ENCODE measurements around the gene ZSWIM3. TPM values are rescaled to one million over a fixed set of nuclear protein-coding genes. Genes with fewer than 3 reads are reported as not detected.

ZSWIM3 gene
- total RNA-seq, 4 donors from 2014 or later, result 2.2 to 8.3 (median 5.7) TPM

DNA sequence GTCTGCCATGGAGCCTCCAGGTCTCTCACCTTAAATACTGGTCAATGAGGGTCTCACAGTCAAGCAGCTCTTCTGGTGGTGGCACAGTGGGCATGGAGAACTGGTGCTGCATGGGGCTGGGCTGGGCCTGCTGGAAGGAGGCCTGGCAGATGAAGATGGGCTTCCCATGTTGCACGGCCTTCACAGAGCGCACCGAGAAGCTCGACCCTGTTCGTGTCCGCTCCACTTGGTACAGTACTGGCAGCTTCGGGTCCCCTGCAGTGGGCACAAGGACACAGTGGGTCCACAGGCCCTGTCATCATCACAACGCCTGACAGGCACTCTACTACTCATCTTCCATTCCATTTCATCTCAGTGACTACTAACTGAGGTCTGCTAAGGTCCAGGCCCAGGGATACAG, 9.0 kb upstream of the ZSWIM3 start:
- DNase-seq, result no peak
- no peak overlapping the region for H3K27ac ChIP-seq
- no peaks in the 10 kb centered on the region for H3K27me3 ChIP-seq
- in situ Hi-C loops (cut with MboI; ENCODE audit: low pct_ligation_motif_present in 1 of 4, low pct_unique_long_range_greater_than_20kb in 1 of 4, low sequenced_read_pairs in 3 of 4) (no loop called here), intact Hi-C loops (cut with DNase I; ENCODE audit: low total_unique reads) (no loop called here)
- H3K9me3 ChIP-seq, result no peaks in the 10 kb centered on the region
- H3K4me3 ChIP-seq, result no peak overlapping the region
- peaks cover 0 to 19% (median 7%) of the 10 kb centered on the region in 4 donors for H3K36me3 ChIP-seq
- WGBS, 2 donors (ENCODE audit: low coverage in 1 of 2), result 91% methylated on average over 8 of the region's 8 CpGs; no CpG with 5 or more reads in 1 of the 2 donors
- peaks cover 0 to 1% (median 0%) of the 10 kb centered on the region in 4 donors for H3K4me1 ChIP-seq
- TF ChIP-seq, protein P1, sequence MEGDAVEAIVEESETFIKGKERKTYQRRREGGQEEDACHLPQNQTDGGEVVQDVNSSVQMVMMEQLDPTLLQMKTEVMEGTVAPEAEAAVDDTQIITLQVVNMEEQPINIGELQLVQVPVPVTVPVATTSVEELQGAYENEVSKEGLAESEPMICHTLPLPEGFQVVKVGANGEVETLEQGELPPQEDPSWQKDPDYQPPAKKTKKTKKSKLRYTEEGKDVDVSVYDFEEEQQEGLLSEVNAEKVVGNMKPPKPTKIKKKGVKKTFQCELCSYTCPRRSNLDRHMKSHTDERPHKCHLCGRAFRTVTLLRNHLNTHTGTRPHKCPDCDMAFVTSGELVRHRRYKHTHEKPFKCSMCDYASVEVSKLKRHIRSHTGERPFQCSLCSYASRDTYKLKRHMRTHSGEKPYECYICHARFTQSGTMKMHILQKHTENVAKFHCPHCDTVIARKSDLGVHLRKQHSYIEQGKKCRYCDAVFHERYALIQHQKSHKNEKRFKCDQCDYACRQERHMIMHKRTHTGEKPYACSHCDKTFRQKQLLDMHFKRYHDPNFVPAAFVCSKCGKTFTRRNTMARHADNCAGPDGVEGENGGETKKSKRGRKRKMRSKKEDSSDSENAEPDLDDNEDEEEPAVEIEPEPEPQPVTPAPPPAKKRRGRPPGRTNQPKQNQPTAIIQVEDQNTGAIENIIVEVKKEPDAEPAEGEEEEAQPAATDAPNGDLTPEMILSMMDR (IDR thresholded peaks at IDR 0.05), result no peak
- TF ChIP-seq POLR2AphosphoS5 (IDR thresholded peaks at IDR 0.05) (no peak), POLR2A (IDR thresholded peaks at IDR 0.05) (no peak)

DNA sequence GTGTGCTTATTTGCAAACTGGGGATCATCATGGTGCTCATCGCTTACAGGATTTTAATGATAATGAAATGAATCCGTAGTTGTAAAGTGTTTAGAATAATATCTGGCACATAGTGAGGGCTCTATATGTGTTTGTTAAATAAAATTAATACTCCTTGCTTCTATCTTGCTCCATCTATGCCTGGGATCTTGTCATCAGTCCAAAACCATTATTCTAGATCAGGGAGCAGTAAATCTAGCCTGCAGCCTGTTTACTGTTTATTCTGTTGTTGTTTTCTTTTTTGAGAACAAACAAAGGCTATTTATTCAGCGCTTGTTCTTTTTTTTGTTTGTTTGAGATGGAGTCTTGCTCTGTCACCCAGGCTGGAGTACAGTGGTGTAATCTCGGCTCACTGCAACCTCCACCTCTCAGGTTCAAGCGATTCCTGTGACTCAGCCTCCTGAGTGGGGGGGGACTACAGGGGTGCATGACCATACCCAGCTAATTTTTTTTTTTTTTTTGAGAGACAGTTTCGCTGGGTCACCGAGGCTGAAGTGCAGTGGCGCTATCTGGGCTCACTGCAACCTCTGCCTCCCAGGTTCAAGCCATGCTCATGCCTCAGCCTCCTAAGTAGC, 8.3 kb upstream of the ZSWIM3 start:
- H3K36me3 ChIP-seq, result peaks cover 0 to 20% (median 3%) of the 10 kb centered on the region in 4 donors
- intact Hi-C loops (cut with DNase I; ENCODE audit: low total_unique reads), result no loop called here

DNA sequence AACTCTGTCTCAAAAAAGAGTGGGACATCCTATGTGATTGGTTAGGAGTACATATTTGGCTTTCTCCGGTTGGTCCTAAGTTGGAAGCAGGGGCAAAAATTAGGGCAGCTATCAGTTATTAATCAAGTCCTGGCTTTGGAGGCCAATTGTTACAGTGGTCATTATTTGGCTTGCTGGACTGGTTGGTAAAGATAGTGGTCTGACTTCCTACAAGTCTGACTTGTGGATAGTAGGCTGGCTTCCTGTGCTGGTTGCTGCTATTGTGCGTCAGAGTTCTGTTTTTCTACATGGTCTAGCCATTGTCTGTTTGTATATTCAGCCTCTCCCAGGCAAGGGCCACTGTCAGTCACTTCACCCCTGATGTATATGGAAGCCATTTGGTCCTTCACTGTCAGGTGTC, 7.2 kb upstream of the ZSWIM3 start:
- DNase-seq, result no peak
- in situ Hi-C loops (cut with MboI; ENCODE audit: low pct_ligation_motif_present in 1 of 4, low pct_unique_long_range_greater_than_20kb in 1 of 4, low sequenced_read_pairs in 3 of 4), result no loop called here
- Histone ChIP-seq H3K27me3 (no peaks in the 10 kb centered on the region), H3K27ac (no peak overlapping the region), H3K4me1 (peaks cover 0 to 13% (median 1%) of the 10 kb centered on the region in 4 donors), H3K4me3 (no peak overlapping the region), H3K9me3 (no peaks in the 10 kb centered on the region), H3K36me3 (peaks cover 0 to 20% (median 3%) of the 10 kb centered on the region in 4 donors)
- intact Hi-C loops (cut with DNase I; ENCODE audit: low total_unique reads), result no loop called here
- 80 to 90% methylated on average over 1 to 2 of the region's 2 CpGs for WGBS, 2 donors (ENCODE audit: low coverage in 1 of 2)
- TF ChIP-seq EP300 (IDR thresholded peaks at IDR 0.05; ENCODE audit: low read depth), result no peak
- no peak for TF ChIP-seq POLR2AphosphoS5 (IDR thresholded peaks at IDR 0.05)
- no peak for TF ChIP-seq POLR2A (IDR thresholded peaks at IDR 0.05)
- TF ChIP-seq, protein P1 (IDR thresholded peaks at IDR 0.05), result no peak

More for the DNA sequence above, 8.3 kb upstream of the ZSWIM3 start:
- no peaks in the 10 kb centered on the region for H3K9me3 ChIP-seq
- TF ChIP-seq POLR2A (IDR thresholded peaks at IDR 0.05) (no peak), EP300 (IDR thresholded peaks at IDR 0.05; ENCODE audit: low read depth) (no peak), POLR2AphosphoS5 (IDR thresholded peaks at IDR 0.05) (no peak)
- TF ChIP-seq, protein P1 (IDR thresholded peaks at IDR 0.05), result no peak
- no peak overlapping the region for H3K27ac ChIP-seq
- no peak for DNase-seq
- H3K4me1 ChIP-seq, result peaks cover 0 to 1% (median 0%) of the 10 kb centered on the region in 4 donors
- WGBS, 2 donors (ENCODE audit: low coverage in 1 of 2), result 92 to 93% methylated on average over 3 to 8 of the region's 8 CpGs
- no peak overlapping the region for H3K4me3 ChIP-seq
- in situ Hi-C loops (cut with MboI; ENCODE audit: low pct_ligation_motif_present in 1 of 4, low pct_unique_long_range_greater_than_20kb in 1 of 4, low sequenced_read_pairs in 3 of 4), result no loop called here
- H3K27me3 ChIP-seq, result no peaks in the 10 kb centered on the region

DNA sequence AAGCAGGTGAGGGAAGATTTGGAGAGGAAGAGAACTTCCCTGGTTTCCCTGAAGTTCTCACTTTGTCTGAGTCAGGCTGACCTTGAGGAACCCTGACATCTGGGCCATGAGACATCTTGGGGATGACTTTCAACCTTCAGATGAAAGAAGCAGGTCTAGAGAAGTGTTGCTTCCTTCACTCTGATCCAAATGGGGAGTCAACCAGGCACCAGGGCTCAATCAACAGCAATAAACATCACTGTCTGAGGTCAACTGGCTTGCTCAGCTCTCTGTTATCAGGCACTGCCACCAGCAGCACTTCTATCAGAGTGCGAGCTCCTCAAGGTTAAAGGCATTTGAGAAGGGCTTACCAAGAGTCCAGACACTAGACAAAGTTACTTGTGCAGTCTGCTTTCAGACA, 6.5 kb upstream of the ZSWIM3 start:
- H3K9me3 ChIP-seq, result no peaks in the 10 kb centered on the region
- H3K36me3 ChIP-seq, result peaks cover 0 to 13% (median 3%) of the 10 kb centered on the region in 4 donors
- no peak overlapping the region for H3K4me3 ChIP-seq
- DNase-seq, result no peak
- in situ Hi-C loops (cut with MboI; ENCODE audit: low pct_ligation_motif_present in 1 of 4, low pct_unique_long_range_greater_than_20kb in 1 of 4, low sequenced_read_pairs in 3 of 4) (no loop called here), intact Hi-C loops (cut with DNase I; ENCODE audit: low total_unique reads) (no loop called here)
- TF ChIP-seq POLR2AphosphoS5 (IDR thresholded peaks at IDR 0.05) (no peak), POLR2A (IDR thresholded peaks at IDR 0.05) (no peak), EP300 (IDR thresholded peaks at IDR 0.05; ENCODE audit: low read depth) (no peak)
- no peaks in the 10 kb centered on the region for H3K27me3 ChIP-seq
- peaks cover 1 to 20% (median 7%) of the 10 kb centered on the region in 4 donors for H3K4me1 ChIP-seq
- WGBS, 2 donors (ENCODE audit: low coverage in 1 of 2), result 94% methylated on average over 1 of the region's 1 CpG; no CpG with 5 or more reads in 1 of the 2 donors
- no peak overlapping the region for H3K27ac ChIP-seq
